NCI-H460 (cell line): ENCODE results near the gene TMEM170B. TPM values are rescaled to one million over a fixed set of nuclear protein-coding genes. Genes with fewer than 3 reads are reported as not detected.

ENCODE experiments used
- DNase-seq: peaks from one replicate; pipeline ENCODE4 v3.0.0-alpha.2; 2016; ENCODE audit warnings: low read depth; ENCODE audit errors: extremely low read depth
- total RNA-seq: library from RNA; depleted of rRNA; stranded (reverse); fragments of >200 nt; shearing (Covaris generic); gene quantifications from 2 replicates; pipeline ENCODE4 v1.2.3, GENCODE V29; 2014

Gene TMEM170B
- total RNA-seq, 1 experiment from 2014 or later = 15.0 TPM

GRCh38 chr6:11609324-11610071, 71.9 kb downstream of the TMEM170B start:
- peak; percentile 16 for DNase-seq

- DNase-seq = no peak
Observed at GRCh38 chr6:11613336-11613735, 75.8 kb downstream of the TMEM170B start.

- DNase-seq = no peak
Observed at GRCh38 chr6:11613858-11614257, 76.3 kb downstream of the TMEM170B start.

GRCh38 chr6:11614534-11615213, 77.1 kb downstream of the TMEM170B start:
- no peak for DNase-seq

GRCh38 chr6:11615214-11615602, 77.7 kb downstream of the TMEM170B start:
- no peak for DNase-seq

- DNase-seq = no peak
Observed at GRCh38 chr6:11616200-11616611, 78.7 kb downstream of the TMEM170B start.

- no peak for DNase-seq
Observed at GRCh38 chr6:11618533-11618932, 81.0 kb downstream of the TMEM170B start.

GRCh38 chr6:11621119-11621518, 83.6 kb downstream of the TMEM170B start:
- no peak for DNase-seq

- no peak for DNase-seq
Observed at GRCh38 chr6:11622156-11622555, 84.6 kb downstream of the TMEM170B start.

- no peak for DNase-seq
Observed at GRCh38 chr6:11623272-11623671, 85.7 kb downstream of the TMEM170B start.

GRCh38 chr6:11625302-11625701, 87.8 kb downstream of the TMEM170B start:
- DNase-seq = no peak

GRCh38 chr6:11626356-11626755, 88.8 kb downstream of the TMEM170B start:
- DNase-seq = no peak

- no peak for DNase-seq
Observed at GRCh38 chr6:11628562-11628961, 91.0 kb downstream of the TMEM170B start.

- DNase-seq = no peak
Observed at GRCh38 chr6:11631008-11631407, 93.5 kb downstream of the TMEM170B start.

- DNase-seq = no peak
Observed at GRCh38 chr6:11631539-11631938, 94.0 kb downstream of the TMEM170B start.

GRCh38 chr6:11632231-11632630, 94.7 kb downstream of the TMEM170B start:
- no peak for DNase-seq

GRCh38 chr6:11632795-11633511, 95.4 kb downstream of the TMEM170B start:
- no peak for DNase-seq
